Peyer's patch (tissue), 4 donors: ENCODE measurements around the gene ATG2A. TPM values are rescaled to one million over a fixed set of nuclear protein-coding genes. Genes with fewer than 3 reads are reported as not detected.

Experiments
- DNase-seq, 3 donors: peaks; one replicate each; pipeline ENCODE4 v3.0.0-alpha.2; 2017 to 2019
- H3K27ac ChIP-seq, 4 donors: fragments of 200-600 bp; sonication (generic); one replicate each; pipeline ENCODE4 v1.5.1; 2016 to 2019
- H3K27me3 ChIP-seq, 2 donors: fragments of 200-600 bp; sonication (generic); one replicate each; pipeline ENCODE4 v1.5.1; 2019
- H3K36me3 ChIP-seq, 3 donors: fragments of 200-600 bp; sonication (generic); one replicate each; pipeline ENCODE4 v1.5.1; 2016 to 2019
- H3K4me1 ChIP-seq, 4 donors: fragments of 200-600 bp; sonication (generic); one replicate each; pipeline ENCODE4 v1.5.1; 2016 to 2019
- H3K4me3 ChIP-seq, 4 donors: fragments of 200-600 bp; sonication (generic); 1 replicate in 3 of 4; 2 replicates in 1 of 4; pipeline ENCODE4 v1.5.1; 2016 to 2019; ENCODE audit warnings: mild to moderate bottlenecking in 1 of 4
- H3K9me3 ChIP-seq, 4 donors: fragments of 200-600 bp; sonication (generic); one replicate each; pipeline ENCODE4 v1.5.1; 2016 to 2019; ENCODE audit warnings: mild to moderate bottlenecking in 1 of 4
- POLR2A ChIP-seq, 2 donors: fragments of 450-650 bp; IDR thresholded peaks; one replicate each; pipeline ENCODE4 v1.5.1; 2017; ENCODE audit warnings: antibody characterized with exemption in 2 of 2, mild to moderate bottlenecking in 2 of 2, moderate library complexity in 2 of 2
- total RNA-seq, 4 donors: library from RNA; depleted of rRNA; stranded (reverse); fragments of >200 nt; gene quantifications; one replicate each; pipeline ENCODE4 v1.1.0, GENCODE V29; 2016
- TF ChIP-seq, protein P1 (sequence below), 6 experiments: fragments of 450-650 bp in 4 of 6; fragments of 200-600 bp in 2 of 6; sonication (generic) in 1 of 6; IDR thresholded peaks; one replicate each; pipeline ENCODE4 v1.5.1; 2017 to 2019; ENCODE audit warnings: antibody characterized with exemption in 6 of 6, mild to moderate bottlenecking in 3 of 6, moderate library complexity in 1 of 6

ATG2A gene
- total RNA-seq, 4 donors from 2014 or later: 38.8 to 79.6 (median 66.6) TPM

- Histone ChIP-seq H3K4me3 (no peak overlapping the region), H3K36me3 (peaks cover 0 to 47% (median 0%) of the 10 kb centered on the region in 3 donors), H3K27me3 (no peaks in the 10 kb centered on the region), H3K27ac (no peak overlapping the region), H3K9me3 (no peaks in the 10 kb centered on the region), H3K4me1 (no peaks in the 10 kb centered on the region)
- no peak for TF ChIP-seq POLR2A (IDR thresholded peaks at IDR 0.05)
- TF ChIP-seq, protein P1, sequence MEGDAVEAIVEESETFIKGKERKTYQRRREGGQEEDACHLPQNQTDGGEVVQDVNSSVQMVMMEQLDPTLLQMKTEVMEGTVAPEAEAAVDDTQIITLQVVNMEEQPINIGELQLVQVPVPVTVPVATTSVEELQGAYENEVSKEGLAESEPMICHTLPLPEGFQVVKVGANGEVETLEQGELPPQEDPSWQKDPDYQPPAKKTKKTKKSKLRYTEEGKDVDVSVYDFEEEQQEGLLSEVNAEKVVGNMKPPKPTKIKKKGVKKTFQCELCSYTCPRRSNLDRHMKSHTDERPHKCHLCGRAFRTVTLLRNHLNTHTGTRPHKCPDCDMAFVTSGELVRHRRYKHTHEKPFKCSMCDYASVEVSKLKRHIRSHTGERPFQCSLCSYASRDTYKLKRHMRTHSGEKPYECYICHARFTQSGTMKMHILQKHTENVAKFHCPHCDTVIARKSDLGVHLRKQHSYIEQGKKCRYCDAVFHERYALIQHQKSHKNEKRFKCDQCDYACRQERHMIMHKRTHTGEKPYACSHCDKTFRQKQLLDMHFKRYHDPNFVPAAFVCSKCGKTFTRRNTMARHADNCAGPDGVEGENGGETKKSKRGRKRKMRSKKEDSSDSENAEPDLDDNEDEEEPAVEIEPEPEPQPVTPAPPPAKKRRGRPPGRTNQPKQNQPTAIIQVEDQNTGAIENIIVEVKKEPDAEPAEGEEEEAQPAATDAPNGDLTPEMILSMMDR (IDR thresholded peaks at IDR 0.05): no peak
- no peak for DNase-seq
These were observed 17.1 kb upstream of the ATG2A start for GRCh38 chr11:64933935-64934681.

- H3K27ac ChIP-seq: no peak overlapping the region
These were observed 16.4 kb upstream of the ATG2A start for GRCh38 chr11:64933213-64933934.

DNA sequence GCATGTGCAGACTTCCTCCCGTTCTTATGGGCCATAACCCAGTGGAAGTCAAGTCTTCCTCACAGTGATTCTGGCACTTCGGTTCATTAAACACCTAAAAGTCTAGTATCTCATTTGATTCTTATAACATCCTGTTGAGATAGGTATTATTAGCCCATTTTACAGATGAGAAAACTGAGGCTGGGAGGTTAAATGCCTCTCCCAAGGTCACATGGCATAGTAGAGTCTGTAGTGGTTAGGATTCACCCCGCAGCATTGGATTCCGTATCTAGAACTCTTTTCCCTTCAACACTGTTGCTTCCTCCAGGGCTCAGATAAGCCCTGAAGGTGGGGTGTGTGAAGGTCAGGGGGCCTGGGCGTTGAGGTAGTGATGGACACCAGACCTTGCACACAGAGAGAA, 15.3 kb upstream of the ATG2A start:
- H3K27ac ChIP-seq: no peak overlapping the region
- TF ChIP-seq, protein P1 (IDR thresholded peaks at IDR 0.05): no peak
- TF ChIP-seq POLR2A (IDR thresholded peaks at IDR 0.05): no peak
- H3K36me3 ChIP-seq: peaks cover 0 to 58% (median 0%) of the 10 kb centered on the region in 3 donors
- DNase-seq: no peak
- no peaks in the 10 kb centered on the region for H3K4me1 ChIP-seq
- no peaks in the 10 kb centered on the region for H3K27me3 ChIP-seq
- no peaks in the 10 kb centered on the region for H3K9me3 ChIP-seq
- H3K4me3 ChIP-seq: no peak overlapping the region

More at GRCh38 chr11:64933213-64933934, 16.4 kb upstream of the ATG2A start:
- no peak for TF ChIP-seq POLR2A (IDR thresholded peaks at IDR 0.05)
- TF ChIP-seq, protein P1 (IDR thresholded peaks at IDR 0.05): no peak
- Histone ChIP-seq H3K27me3 (no peaks in the 10 kb centered on the region), H3K9me3 (no peaks in the 10 kb centered on the region), H3K36me3 (peaks cover 0 to 54% (median 0%) of the 10 kb centered on the region in 3 donors), H3K4me1 (no peaks in the 10 kb centered on the region), H3K4me3 (no peak overlapping the region)
- no peak for DNase-seq

DNA sequence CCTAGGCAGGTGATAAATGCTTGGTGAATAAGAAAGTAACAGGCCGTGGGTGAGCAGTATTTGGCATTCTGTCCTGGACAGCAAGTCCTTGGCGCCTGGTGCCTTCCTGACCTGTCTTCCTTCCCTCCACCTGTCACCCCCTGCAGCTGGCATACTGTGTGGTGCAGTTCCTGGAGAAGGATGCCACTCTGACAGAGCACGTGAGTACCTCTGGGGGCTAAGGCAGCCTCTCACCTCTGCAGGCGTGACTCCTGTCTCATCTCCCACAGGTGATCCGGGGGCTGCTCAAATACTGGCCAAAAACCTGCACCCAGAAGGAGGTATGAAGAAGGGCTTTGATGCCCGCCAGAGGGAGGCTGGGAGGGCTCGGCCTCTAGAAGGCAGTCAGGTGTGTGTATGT, 14.3 kb upstream of the ATG2A start:
- H3K4me1 ChIP-seq: peaks cover 0 to 2% (median under 1%) of the 10 kb centered on the region in 4 donors
- no peak overlapping the region for H3K27ac ChIP-seq
- TF ChIP-seq, protein P1 (IDR thresholded peaks at IDR 0.05): no peak
- TF ChIP-seq POLR2A (IDR thresholded peaks at IDR 0.05): no peak
- H3K4me3 ChIP-seq: no peak overlapping the region
- H3K27me3 ChIP-seq: no peaks in the 10 kb centered on the region
- DNase-seq: no peak
- H3K9me3 ChIP-seq: no peaks in the 10 kb centered on the region
- peaks cover 0 to 64% (median 0%) of the 10 kb centered on the region in 3 donors for H3K36me3 ChIP-seq

- Histone ChIP-seq H3K36me3 (peaks cover 0 to 64% (median 0%) of the 10 kb centered on the region in 3 donors), H3K4me1 (peaks cover 0 to 11% (median 8%) of the 10 kb centered on the region in 4 donors), H3K27me3 (no peaks in the 10 kb centered on the region), H3K9me3 (no peaks in the 10 kb centered on the region), H3K4me3 (no peak overlapping the region), H3K27ac (no peak overlapping the region)
- TF ChIP-seq, protein P1 (IDR thresholded peaks at IDR 0.05): no peak
- TF ChIP-seq POLR2A (IDR thresholded peaks at IDR 0.05): no peak
- DNase-seq: no peak
These were observed 13.3 kb upstream of the ATG2A start for GRCh38 chr11:64930340-64930739.
